ENCODE measurements around the gene AR.
A peak's percentile ranks its signal among the peaks of the same experiment; 100 is the strongest.
"Not testable (repeated sequence)": the region's sequence is repeated elsewhere in the genome, so short reads cannot be mapped to it uniquely, and the experiment has no call there.

The AR gene

GRCh38 chrX:67648361-67648760 lies 104.5 kb downstream of the AR start:
- DNase-seq: no peak

DNA sequence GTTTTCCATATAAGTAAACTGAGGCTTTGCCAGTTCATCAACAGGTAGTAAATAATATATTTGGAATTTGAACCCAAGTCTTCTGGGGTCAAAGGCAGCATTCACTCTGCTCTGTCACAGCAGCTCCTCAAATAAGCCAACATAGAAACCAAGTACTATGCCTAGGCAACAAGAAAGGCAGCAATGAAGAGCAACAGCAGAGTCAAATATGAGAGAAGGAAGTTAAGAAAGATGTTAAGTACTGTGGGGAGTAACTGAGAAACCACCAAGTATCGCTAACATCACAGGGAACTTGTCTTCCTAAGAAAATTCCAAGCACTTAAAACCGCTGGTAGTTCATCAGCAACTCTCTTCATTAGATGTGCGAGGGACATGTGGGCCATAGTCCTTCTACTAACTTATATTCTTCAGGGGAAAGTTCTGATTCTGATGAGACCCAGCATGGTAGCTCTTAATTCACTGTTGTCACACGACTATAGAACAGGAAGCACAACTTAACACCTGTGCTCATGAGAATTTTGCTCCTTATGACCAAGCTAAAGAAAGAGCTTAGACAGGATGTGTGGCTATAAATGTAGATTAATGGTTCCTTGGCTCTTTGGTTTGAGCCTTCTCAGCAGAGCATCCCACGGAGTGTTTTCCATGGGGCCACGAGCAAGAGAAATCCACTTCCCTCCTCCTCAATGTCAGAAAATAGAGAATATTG lies 107.8 kb downstream of the AR start:
- DNase-seq: no peak

- no peak for DNase-seq
These were observed 108.7 kb downstream of the AR start for GRCh38 chrX:67652543-67652942.

DNA sequence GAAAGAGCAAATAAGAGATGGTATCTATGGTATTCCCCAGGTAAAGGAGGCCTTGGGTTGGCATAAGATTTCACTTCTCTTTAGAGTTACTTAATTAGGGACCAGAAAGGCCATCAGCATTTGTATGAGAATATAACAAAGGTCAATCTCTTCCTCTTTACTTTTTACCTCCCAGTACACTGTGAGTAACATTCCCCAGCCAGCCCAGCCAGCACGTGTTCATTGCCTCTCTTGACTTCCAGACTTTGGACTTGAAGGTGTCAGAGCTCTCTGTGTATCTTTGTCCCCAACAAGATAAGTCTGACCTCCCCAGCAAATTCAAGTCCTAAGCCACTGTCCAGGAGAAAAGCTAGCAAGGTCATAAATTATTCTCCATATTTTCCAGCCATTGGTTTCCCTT lies 110.5 kb downstream of the AR start:
- DNase-seq: no peak

- no peak for DNase-seq
These were observed 121.8 kb downstream of the AR start for GRCh38 chrX:67665583-67665982.

- DNase-seq: not testable (repeated sequence)
These were observed 126.9 kb downstream of the AR start for GRCh38 chrX:67670717-67671116.

GRCh38 chrX:67673741-67674274 lies 130.0 kb downstream of the AR start:
- DNase-seq: no peak

DNA sequence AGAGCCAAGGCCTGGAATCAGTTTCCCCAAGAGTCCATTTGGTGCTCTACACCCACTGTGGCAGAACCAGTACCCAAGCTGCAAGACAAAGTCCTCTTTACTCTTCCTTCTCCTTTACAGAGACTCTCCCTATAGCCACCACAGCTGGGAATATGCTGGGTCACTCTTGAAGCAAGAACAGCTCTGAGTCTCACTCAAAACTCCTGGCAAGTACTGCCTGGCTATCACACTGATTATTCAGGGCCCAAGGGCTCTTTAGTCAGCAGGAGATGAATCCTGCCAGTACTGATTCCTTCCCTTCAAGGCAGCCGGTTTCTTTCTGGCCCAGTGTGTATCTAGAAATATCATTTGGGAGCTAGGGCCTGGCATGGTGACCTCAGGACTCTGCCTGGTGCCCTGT lies 130.9 kb downstream of the AR start:
- DNase-seq: no peak

- no peak for DNase-seq
These were observed 140.3 kb downstream of the AR start for GRCh38 chrX:67684136-67684535.

GRCh38 chrX:67692246-67692645 lies 148.4 kb downstream of the AR start:
- no peak for DNase-seq

DNA sequence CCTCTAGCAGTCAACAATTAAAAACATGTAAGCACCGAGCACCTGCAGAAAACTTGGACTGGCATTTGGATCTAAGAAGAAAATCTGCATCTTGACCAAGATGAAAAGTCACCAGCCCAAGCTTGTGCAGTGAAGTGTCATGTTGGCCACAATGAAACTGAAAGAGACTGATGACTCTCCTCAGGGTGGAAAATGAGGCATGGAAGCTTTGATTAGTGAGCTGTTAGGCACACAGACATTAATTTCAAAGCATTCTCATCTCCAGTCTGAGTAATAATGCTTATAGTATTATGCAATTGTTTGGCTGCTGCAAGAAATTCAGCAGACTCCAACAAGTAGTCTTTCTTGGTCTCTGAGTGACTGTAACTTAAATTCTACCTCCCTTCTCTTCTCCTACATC lies 150.1 kb downstream of the AR start:
- no peak for DNase-seq

DNA sequence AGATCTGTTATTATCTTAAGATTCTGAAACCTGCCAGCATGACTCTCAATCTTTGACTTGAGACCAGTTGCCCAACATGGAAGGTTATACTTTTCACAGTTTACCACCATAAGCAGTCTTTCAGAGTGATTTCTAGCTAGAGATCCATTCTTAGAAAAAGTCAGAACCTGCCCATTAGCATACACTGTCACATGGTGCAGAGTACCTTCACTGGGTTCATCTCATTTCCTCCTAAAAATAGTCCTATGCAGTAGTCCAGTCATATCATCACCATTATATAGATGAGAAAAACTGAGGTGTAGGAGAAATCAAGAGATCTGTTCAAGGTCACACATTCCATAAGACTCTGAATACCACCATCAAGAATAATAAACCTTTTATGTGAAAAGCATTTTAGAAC lies 153.6 kb downstream of the AR start:
- no peak for DNase-seq

DNA sequence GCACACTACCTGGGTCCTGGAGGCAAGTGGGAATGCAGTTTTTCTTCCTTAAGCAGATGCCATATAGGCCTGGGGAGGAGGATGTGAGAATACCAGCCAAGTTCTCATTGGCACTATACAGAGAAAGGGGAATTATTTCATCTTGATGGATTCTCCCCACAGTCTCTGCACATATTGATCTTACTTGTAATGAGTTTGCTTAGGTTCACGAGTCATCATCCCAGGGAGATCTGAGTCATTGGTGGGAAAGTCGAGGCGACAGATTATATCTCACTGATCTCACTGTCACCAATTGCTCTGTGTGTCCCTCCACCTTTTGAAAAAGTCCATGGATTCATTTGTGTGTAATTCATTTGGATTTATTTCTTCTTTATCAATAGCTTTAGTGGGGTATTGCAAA lies 156.8 kb downstream of the AR start:
- DNase-seq: no peak

- DNase-seq: no peak
These were observed 170.2 kb downstream of the AR start for GRCh38 chrX:67714004-67714403.

DNA sequence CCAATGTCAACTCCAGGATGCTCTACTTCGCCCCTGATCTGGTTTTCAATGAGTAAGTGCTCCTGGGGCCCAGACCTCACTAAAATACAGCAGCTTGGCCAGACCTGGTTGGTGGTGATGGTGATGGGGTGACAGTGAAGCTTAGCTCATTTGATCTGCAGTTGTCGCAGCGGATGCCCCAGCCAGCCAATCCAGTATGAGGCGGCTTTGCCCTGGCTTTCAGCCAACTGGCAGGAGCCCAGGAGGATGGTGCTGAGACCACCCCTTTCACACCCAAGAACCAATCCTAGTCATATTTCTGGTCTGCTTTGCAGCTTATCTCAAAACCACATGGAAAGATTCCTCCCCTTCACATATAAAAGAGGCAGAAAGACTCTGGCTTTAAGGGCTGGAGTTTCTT lies 173.8 kb downstream of the AR start:
- DNase-seq: no peak

- DNase-seq: no peak
These were observed 175.1 kb downstream of the AR start for GRCh38 chrX:67718926-67719325.

DNA sequence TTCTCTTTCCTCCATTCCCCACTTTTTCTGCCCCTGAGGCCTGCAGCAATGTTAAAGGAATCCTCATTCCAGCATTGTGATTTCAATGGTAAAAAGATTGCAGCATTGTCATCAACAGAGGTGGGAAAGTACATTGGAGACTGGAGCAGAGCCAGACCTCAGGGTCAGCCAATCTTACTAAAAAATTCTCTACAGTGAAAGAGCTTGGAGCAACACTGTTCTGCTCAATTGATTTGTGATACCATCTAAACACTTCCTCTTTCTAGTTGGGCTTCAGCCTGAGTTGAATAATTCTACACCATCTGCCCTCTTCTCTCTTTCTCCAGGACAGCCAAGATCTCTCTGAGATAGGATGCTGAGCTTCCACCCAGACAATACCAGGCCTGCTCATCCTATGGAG lies 176.5 kb downstream of the AR start:
- DNase-seq: no peak

GRCh38 chrX:67721321-67721720 lies 177.5 kb downstream of the AR start:
- DNase-seq: no peak

DNA sequence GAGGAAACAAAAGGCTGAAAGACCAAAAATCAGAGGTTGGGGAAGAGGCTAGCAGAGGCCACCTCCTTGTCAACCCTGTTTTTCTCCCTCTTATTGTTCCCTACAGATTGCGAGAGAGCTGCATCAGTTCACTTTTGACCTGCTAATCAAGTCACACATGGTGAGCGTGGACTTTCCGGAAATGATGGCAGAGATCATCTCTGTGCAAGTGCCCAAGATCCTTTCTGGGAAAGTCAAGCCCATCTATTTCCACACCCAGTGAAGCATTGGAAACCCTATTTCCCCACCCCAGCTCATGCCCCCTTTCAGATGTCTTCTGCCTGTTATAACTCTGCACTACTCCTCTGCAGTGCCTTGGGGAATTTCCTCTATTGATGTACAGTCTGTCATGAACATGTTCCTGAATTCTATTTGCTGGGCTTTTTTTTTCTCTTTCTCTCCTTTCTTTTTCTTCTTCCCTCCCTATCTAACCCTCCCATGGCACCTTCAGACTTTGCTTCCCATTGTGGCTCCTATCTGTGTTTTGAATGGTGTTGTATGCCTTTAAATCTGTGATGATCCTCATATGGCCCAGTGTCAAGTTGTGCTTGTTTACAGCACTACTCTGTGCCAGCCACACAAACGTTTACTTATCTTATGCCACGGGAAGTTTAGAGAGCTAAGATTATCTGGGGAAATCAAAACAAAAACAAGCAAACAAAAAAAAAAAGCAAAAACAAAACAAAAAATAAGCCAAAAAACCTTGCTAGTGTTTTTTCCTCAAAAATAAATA lies 179.9 kb downstream of the AR start:
- DNase-seq: no peak

DNA sequence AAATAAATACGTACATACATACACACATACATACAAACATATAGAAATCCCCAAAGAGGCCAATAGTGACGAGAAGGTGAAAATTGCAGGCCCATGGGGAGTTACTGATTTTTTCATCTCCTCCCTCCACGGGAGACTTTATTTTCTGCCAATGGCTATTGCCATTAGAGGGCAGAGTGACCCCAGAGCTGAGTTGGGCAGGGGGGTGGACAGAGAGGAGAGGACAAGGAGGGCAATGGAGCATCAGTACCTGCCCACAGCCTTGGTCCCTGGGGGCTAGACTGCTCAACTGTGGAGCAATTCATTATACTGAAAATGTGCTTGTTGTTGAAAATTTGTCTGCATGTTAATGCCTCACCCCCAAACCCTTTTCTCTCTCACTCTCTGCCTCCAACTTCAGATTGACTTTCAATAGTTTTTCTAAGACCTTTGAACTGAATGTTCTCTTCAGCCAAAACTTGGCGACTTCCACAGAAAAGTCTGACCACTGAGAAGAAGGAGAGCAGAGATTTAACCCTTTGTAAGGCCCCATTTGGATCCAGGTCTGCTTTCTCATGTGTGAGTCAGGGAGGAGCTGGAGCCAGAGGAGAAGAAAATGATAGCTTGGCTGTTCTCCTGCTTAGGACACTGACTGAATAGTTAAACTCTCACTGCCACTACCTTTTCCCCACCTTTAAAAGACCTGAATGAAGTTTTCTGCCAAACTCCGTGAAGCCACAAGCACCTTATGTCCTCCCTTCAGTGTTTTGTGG lies 180.7 kb downstream of the AR start:
- DNase-seq: peak; percentile 9

DNA sequence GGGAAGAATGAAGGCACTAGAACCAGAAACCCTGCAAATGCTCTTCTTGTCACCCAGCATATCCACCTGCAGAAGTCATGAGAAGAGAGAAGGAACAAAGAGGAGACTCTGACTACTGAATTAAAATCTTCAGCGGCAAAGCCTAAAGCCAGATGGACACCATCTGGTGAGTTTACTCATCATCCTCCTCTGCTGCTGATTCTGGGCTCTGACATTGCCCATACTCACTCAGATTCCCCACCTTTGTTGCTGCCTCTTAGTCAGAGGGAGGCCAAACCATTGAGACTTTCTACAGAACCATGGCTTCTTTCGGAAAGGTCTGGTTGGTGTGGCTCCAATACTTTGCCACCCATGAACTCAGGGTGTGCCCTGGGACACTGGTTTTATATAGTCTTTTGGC lies 181.7 kb downstream of the AR start:
- DNase-seq: no peak

DNA sequence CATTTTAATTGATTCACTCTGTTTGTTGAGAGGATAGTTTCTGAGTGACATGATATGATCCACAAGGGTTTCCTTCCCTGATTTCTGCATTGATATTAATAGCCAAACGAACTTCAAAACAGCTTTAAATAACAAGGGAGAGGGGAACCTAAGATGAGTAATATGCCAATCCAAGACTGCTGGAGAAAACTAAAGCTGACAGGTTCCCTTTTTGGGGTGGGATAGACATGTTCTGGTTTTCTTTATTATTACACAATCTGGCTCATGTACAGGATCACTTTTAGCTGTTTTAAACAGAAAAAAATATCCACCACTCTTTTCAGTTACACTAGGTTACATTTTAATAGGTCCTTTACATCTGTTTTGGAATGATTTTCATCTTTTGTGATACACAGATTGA lies 182.2 kb downstream of the AR start:
- DNase-seq: no peak

GRCh38 chrX:67727576-67727975 lies 183.8 kb downstream of the AR start:
- DNase-seq: no peak

- DNase-seq: no peak
These were observed 186.5 kb downstream of the AR start for GRCh38 chrX:67730296-67730695.

All from NCI-H1092 treated with DMSO at 0.1 percent for 48 hours (cell line).